Measurements from ENCODE around the gene MEIOC.
A peak's percentile ranks its signal among the peaks of the same experiment; 100 is the strongest.
"Not testable (repeated sequence)": the region's sequence is repeated elsewhere in the genome, so short reads cannot be mapped to it uniquely, and the experiment has no call there.

MEIOC gene
- 0 to 0.39 (median 0.06) reads per million in 4 donors for total RNA-seq

GRCh38 chr17:44655983-44656710 lies at the start of gene MEIOC:
MEIOC (plus strand) TSS chr17:44656468; CDS start chr17:44656614, 146 bp downstream.
- peak in 2 of 5 donors; percentile 5 to 41 for DNase-seq

DNA sequence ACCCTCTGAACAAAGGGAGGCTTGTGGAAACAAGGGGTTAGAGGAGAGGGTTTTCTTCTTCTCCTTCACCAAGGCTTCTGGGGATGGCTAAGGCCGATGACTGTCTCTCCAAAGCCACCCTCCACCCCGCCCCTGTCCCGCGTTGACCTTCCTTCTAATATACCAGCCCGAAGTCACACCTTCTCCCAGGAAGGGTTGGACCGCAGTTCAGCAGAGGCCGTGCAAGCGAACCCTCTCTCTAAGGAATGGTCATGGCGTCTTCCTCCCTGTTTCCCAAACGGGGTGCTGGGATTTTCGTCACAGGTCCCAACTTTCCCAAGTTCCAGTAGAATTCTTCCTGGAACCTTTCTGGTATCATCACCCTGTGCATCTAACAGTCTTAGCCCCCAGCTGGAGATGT lies 49.6 kb upstream of the MEIOC start:
- no peak for DNase-seq

DNA sequence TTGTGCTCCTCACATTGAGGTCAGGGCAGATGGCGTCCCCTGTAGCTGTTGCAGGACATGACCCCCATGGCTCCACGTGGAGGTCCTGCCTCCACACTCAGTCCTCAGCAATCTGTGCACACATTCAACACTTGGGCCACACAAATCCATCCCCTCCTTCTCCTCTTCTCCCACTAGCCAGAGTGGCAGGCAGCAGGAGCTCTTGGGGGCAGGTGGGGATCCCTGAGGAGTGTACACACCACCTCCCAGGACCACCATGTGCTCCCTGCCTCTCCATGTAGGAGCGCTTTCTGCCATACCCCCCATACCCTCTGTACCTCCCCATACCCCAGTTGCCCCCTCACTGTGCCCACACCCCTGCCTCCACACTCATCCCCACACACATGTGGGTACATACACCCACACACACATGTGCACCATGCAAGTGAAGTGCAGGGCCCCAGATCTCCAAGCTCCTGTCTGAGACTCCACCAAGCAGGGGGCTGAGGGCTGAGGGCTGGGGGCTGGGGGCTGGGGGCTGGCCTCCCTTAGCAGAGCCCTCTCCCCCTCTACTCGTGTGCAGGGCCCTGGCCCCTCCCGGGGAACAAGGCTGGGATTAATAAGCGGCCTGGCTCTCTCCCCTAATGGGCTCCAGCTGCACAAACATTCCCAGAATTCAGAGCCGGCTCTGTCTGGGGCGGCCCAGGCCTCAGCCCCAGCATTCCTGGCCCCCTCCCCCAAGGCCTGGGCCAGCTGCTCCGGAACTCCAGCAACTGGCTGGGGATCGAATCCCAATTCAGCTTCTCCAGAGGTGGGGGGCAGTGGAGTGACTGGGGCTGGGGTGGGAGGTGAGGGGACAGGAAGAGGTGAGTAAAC lies 48.2 kb upstream of the MEIOC start:
- no peak for DNase-seq

DNA sequence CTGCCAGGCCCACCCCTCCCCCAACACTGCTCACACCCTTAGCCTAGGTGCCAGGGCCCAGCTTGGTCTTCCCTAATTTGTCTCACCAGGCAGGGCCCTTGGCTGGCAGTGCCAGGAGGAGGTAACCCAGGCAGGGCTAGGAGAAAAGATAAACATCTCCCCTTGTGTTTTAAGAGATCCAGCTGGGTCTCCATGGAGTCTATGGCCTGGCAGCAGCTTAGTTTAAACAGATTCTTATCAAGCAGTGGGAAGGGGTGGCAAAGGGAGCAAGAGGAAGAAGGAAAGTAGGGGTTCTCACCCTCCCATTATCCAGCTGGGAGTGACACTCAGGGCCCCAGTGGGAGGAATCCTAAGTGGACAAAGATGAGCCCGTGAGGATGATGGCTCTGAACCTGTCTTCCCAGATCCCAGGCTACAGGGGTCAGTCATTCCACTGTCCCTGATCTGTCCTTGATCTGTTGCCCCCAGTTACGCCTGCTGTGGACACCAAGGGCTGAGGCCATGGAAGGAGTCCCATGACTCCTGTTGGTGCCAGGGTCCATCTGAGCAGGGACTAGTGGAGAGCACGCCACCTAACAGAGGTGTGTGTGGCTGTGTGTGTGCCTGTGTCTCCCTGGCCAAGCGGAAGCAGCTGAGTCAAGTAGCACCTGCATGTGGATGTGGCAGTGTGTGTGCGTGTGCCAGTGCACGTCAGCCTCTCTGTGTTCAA lies 47.4 kb upstream of the MEIOC start:
- no peak for DNase-seq

DNA sequence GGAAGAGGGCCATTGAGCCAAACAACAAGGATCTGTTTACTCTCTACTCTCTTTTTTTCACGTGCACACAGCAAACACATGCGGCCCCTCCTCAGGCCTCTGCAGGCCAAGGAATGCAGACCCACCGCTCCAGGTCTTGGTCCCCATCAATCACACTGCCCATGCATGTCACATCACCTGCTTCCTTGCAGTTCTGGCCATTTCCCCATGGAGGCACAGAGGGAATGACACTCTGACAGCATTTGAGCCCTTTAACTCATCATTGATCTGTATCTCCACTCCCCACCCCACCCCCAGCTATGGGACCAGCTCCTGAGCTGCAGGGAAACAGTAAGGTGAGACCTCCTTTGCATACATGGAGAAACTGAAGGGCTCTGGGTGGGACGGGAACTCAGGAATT lies 45.9 kb upstream of the MEIOC start:
- DNase-seq = no peak

DNA sequence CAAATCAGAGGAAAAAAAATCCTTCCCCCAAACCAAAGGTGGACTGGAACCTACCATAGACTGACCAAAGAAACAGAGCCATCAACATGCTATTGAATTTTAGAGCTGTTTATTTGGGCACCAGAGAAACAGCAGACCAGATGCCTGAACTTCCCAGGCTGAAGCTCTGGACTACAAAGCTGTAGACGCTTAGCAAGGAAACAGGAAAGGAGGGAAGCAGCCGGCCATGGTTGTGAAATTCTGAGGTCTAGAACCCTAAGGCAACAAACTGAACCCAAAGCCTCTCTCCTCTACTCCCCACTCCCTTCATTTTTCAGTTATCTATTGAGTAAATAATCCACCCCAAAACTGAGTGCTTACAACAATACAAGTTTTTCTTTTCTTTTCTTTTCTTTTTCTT lies 45.4 kb upstream of the MEIOC start:
- DNase-seq = no peak

DNA sequence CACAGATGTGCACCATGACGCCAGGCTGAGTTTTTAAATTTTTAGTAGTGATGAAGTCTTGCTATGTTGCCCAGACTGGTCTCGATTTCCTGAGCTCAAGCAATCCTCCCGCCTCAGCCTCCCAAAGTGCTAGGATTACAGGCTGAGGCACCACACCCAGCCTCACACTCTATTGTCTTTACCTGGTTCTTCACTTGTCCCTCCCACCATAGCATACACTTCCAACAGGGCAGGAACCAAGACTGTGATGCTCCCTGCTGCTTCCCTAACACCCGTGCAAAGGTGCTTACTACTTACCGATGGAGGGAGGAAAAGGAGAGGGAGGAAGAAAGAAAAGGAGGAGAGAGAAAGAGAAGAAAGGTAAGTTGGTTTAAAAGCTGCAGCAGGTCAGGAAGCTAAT lies 41.4 kb upstream of the MEIOC start:
- no peak for DNase-seq

- DNase-seq = not testable (repeated sequence)
Observed at GRCh38 chr17:44618652-44619051, 37.6 kb upstream of the MEIOC start.

- DNase-seq = no peak
Observed at GRCh38 chr17:44623070-44623725, 33.1 kb upstream of the MEIOC start.

- DNase-seq = no peak
Observed at GRCh38 chr17:44627513-44628242, 28.6 kb upstream of the MEIOC start.

- peak in 1 of 5 donors; percentile 16 for DNase-seq
Observed at GRCh38 chr17:44628243-44629188, 27.8 kb upstream of the MEIOC start.

- DNase-seq = no peak
Observed at GRCh38 chr17:44629314-44629713, 27.0 kb upstream of the MEIOC start.

DNA sequence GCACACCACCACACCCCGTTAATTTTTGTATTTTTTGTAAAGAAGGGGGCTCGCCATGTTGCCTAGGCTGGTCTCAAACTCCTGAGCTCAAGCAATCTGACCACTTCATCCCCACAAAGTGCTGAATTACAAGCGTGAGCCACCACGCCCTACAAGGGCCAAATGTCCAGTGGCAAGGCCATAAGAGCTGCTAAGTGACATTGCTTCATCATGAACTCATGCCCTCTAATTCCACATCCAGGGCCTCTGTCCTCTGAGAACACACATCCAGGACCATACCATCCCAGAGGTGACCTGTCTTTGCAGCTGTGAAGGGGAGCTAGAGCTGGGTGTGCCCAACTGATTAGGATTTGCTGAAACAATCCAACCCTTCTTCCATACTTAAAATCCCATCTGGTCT lies 25.6 kb upstream of the MEIOC start:
- DNase-seq = no peak

GRCh38 chr17:44633998-44634397 lies 22.3 kb upstream of the MEIOC start:
- DNase-seq = no peak

GRCh38 chr17:44634401-44634800 lies 21.9 kb upstream of the MEIOC start:
- DNase-seq = not testable (repeated sequence)

GRCh38 chr17:44636562-44636961 lies 19.7 kb upstream of the MEIOC start:
- DNase-seq = no peak

GRCh38 chr17:44637066-44637465 lies 19.2 kb upstream of the MEIOC start:
- DNase-seq = no peak

DNA sequence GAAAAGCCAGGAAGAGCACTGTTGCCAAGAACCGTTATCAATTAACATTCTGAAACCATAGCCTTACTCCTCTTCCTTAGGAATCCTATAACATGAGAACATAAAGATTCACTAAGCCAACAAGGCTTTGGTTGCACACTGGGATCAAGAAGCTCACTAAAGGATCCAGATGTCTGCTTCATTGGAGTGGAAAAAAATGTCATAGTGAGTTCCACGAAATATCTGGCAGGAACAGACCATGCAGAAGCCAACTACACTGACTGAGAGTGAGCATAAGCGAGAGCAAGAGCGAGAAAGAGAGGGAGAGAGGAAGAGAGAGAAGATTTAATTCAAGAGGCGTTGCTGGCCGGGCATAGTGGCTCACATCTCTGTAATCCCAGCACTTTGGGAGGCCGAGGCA lies 13.4 kb upstream of the MEIOC start:
- no peak for DNase-seq

- DNase-seq = no peak
Observed at GRCh38 chr17:44645341-44645740, 10.9 kb upstream of the MEIOC start.

- no peak for DNase-seq
Observed at GRCh38 chr17:44646280-44646679, 10.0 kb upstream of the MEIOC start.

DNA sequence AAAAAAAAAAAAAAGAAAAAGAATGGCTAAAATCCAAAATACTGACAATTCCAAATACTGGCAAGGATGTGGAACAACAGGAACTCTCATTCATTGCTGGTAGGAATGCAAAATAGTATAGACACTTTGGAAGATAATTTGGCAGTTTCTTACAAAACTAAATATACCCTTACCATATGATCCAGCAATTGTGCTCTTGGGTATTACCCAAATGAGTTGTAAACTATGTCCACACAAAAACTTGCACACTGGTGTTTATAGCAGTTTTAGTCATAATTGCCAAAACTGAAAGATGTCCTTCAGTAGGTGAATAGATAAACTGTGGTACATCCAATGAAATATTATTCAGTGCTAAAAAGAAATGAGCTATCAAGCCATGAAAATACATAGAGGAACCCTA lies 8.5 kb upstream of the MEIOC start:
- DNase-seq = no peak
